SK-N-SH (cell line): ENCODE measurements around the gene PRXL2B.
"Not testable (repeated sequence)": the region's sequence is repeated elsewhere in the genome, so short reads cannot be mapped to it uniquely, and the experiment has no call there.

Source experiments
- POLR2AphosphoS5 ChIP-seq: IDR thresholded peaks from 2 replicates; pipeline ENCODE4 v1.6.1; 2012; ENCODE audit warnings: low read depth, low read length
- TAF1 ChIP-seq: IDR thresholded peaks from 2 replicates; pipeline ENCODE4 v1.6.1; 2012; ENCODE audit warnings: low read depth, mild to moderate bottlenecking, low read length, moderate library complexity, borderline replicate concordance
- TEAD4 ChIP-seq: IDR thresholded peaks from 2 replicates; pipeline ENCODE4 v1.4.0; 2012; ENCODE audit warnings: mild to moderate bottlenecking, borderline replicate concordance; ENCODE audit not compliant: insufficient read depth
- YY1 ChIP-seq: IDR thresholded peaks from 2 replicates; pipeline ENCODE4 v1.4.0; 2012; ENCODE audit warnings: low read depth, mild to moderate bottlenecking
- TF ChIP-seq, protein P1 (sequence below): fragments of 200-600 bp; sonication (generic); IDR thresholded peaks from 2 replicates; pipeline ENCODE4 v1.6.1; 2017; ENCODE audit warnings: antibody characterized with exemption, mild to moderate bottlenecking, moderate library complexity
- TF ChIP-seq, protein P2 (sequence below): fragments of 150-350 bp; IDR thresholded peaks from 2 replicates; pipeline ENCODE4 v1.6.1; 2017; ENCODE audit warnings: antibody characterized with exemption, low read length, low read depth, borderline replicate concordance
- TF ChIP-seq, protein P3 (sequence below): IDR thresholded peaks from 2 replicates; pipeline ENCODE4 v1.4.0; 2012; ENCODE audit warnings: low read depth

DNA sequence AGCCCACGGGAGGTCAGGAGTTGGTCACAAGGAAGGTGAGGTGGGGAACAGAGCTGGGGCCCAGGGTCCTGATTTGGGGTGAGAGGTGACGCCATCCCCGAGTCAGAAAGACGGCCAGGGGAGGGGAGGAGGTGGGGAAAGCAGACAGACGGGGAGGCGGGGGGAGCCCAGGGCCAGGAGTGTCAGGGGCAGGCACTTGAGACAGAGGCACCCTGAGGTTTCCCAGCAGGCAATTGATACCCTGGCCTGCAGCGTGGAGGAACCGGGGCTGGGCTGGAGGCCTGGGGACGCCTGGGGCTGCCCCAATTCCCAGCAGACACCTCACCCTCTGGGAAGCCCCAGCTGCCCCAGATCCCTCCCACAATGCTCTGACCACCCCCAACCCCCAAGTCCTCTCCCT, 33.5 kb upstream of the PRXL2B start:
- not testable (repeated sequence) for TF ChIP-seq TAF1, YY1, TEAD4, POLR2AphosphoS5
- TF ChIP-seq, protein P1, sequence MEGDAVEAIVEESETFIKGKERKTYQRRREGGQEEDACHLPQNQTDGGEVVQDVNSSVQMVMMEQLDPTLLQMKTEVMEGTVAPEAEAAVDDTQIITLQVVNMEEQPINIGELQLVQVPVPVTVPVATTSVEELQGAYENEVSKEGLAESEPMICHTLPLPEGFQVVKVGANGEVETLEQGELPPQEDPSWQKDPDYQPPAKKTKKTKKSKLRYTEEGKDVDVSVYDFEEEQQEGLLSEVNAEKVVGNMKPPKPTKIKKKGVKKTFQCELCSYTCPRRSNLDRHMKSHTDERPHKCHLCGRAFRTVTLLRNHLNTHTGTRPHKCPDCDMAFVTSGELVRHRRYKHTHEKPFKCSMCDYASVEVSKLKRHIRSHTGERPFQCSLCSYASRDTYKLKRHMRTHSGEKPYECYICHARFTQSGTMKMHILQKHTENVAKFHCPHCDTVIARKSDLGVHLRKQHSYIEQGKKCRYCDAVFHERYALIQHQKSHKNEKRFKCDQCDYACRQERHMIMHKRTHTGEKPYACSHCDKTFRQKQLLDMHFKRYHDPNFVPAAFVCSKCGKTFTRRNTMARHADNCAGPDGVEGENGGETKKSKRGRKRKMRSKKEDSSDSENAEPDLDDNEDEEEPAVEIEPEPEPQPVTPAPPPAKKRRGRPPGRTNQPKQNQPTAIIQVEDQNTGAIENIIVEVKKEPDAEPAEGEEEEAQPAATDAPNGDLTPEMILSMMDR = not testable (repeated sequence)
- TF ChIP-seq, protein P2, sequence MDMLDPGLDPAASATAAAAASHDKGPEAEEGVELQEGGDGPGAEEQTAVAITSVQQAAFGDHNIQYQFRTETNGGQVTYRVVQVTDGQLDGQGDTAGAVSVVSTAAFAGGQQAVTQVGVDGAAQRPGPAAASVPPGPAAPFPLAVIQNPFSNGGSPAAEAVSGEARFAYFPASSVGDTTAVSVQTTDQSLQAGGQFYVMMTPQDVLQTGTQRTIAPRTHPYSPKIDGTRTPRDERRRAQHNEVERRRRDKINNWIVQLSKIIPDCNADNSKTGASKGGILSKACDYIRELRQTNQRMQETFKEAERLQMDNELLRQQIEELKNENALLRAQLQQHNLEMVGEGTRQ = not testable (repeated sequence)
- TF ChIP-seq, protein P3, sequence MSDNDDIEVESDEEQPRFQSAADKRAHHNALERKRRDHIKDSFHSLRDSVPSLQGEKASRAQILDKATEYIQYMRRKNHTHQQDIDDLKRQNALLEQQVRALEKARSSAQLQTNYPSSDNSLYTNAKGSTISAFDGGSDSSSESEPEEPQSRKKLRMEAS = not testable (repeated sequence)
